ENCODE measurements around the gene XIAP. TPM values are rescaled to one million over a fixed set of nuclear protein-coding genes. Genes with fewer than 3 reads are reported as not detected.

XIAP gene
- total RNA-seq, 1 experiment from 2014 or later = 47.7 TPM

Other genes starting within 250 kb of the XIAP start
- gene THOC2, start 127.0 kb upstream of the XIAP start, total RNA-seq (2021) = 109 and 158 TPM in 2 replicates
- gene STAG2, start 101.7 kb downstream of the XIAP start, total RNA-seq (2021) = 102 and 108 TPM in 2 replicates

All from PC-9 (cell line).